GM23338 (cell line): ENCODE measurements around the gene MICAL3. TPM values are rescaled to one million over a fixed set of nuclear protein-coding genes. Genes with fewer than 3 reads are reported as not detected.

Experiments used
- ATAC-seq: fragments of 200-7000 bp; cut with Tn5 transposase; 3 replicates; pipeline ENCODE4 v1.9.1; 2020
- DNase-seq: peaks from one replicate; pipeline ENCODE4 v3.0.0-alpha.2; 2015; ENCODE audit warnings: low spot score
- H2AFZ ChIP-seq: fragments of 200-600 bp; sonication (generic); 2 replicates; pipeline ENCODE4 v1.8.0; 2016; ENCODE audit warnings: antibody characterized with exemption, mild to moderate bottlenecking, moderate library complexity
- H3F3A ChIP-seq: fragments of 200-600 bp; sonication (generic); replicated peaks from 2 replicates; pipeline ENCODE4 v1.8.0; 2017; ENCODE audit warnings: antibody characterized with exemption, mixed run types, low read depth
- H3K27ac ChIP-seq: fragments of 200-600 bp; sonication (generic); 2 replicates; pipeline ENCODE4 v1.6.1; 2016; ENCODE audit warnings: low read depth
- H3K27me3 ChIP-seq: fragments of 200-600 bp; sonication (generic); 2 replicates; pipeline ENCODE4 v1.8.0; 2016; ENCODE audit warnings: mild to moderate bottlenecking, mixed run types, moderate library complexity; ENCODE audit not compliant: insufficient read depth
- H3K36me3 ChIP-seq: fragments of 200-600 bp; sonication (generic); 2 replicates; pipeline ENCODE4 v1.8.0; 2016; ENCODE audit warnings: mild to moderate bottlenecking; ENCODE audit not compliant: insufficient read depth
- H3K4me1 ChIP-seq: fragments of 200-600 bp; sonication (generic); 2 replicates; pipeline ENCODE4 v1.8.0; 2016; ENCODE audit warnings: mild to moderate bottlenecking, moderate library complexity; ENCODE audit not compliant: insufficient read depth
- H3K4me2 ChIP-seq: fragments of 200-600 bp; sonication (generic); 2 replicates; pipeline ENCODE4 v1.7.1; 2017; ENCODE audit warnings: mixed run types
- H3K4me3 ChIP-seq: fragments of 200-600 bp; sonication (generic); 2 replicates; pipeline ENCODE4 v1.6.1; 2016; ENCODE audit warnings: mixed run types
- H3K79me2 ChIP-seq: fragments of 200-600 bp; sonication (generic); replicated peaks from 2 replicates; pipeline ENCODE4 v1.8.0; 2017; ENCODE audit warnings: mild to moderate bottlenecking; ENCODE audit not compliant: insufficient read depth
- H3K9me2 ChIP-seq: fragments of 200-600 bp; sonication (generic); 2 replicates; pipeline ENCODE4 v1.8.0; 2017; ENCODE audit not compliant: insufficient read depth
- H4K20me1 ChIP-seq: fragments of 200-600 bp; sonication (generic); replicated peaks from 2 replicates; pipeline ENCODE4 v1.8.0; 2017; ENCODE audit warnings: mild to moderate bottlenecking; ENCODE audit not compliant: insufficient read depth
- H3K27ac Mint-ChIP-seq: 2 replicates; pipeline ENCODE4 v1.8.0; 2020; ENCODE audit warnings: inconsistent platforms, mild to moderate bottlenecking, moderate library complexity, mixed read lengths
- H3K27me3 Mint-ChIP-seq: 3 replicates; pipeline ENCODE4 v1.8.0; 2022; ENCODE audit warnings: low read depth, mild to moderate bottlenecking, moderate library complexity, mixed read lengths, inconsistent platforms; ENCODE audit not compliant: insufficient read depth, poor library complexity
- H3K36me3 Mint-ChIP-seq: 3 replicates; pipeline ENCODE4 v1.8.0; 2021; ENCODE audit warnings: low read depth, mild to moderate bottlenecking, inconsistent platforms, moderate library complexity, mixed read lengths
- H3K4me1 Mint-ChIP-seq: 3 replicates; pipeline ENCODE4 v1.8.0; 2020; ENCODE audit warnings: mild to moderate bottlenecking, inconsistent platforms, mixed read lengths
- H3K4me3 Mint-ChIP-seq: 3 replicates; pipeline ENCODE4 v1.8.0; 2021; ENCODE audit warnings: moderate library complexity, mild to moderate bottlenecking, inconsistent platforms, mixed read lengths
- H3K9me3 Mint-ChIP-seq: 3 replicates; pipeline ENCODE4 v1.8.0; 2020; ENCODE audit warnings: moderate library complexity, mild to moderate bottlenecking, inconsistent platforms, mixed read lengths
- POLR2AphosphoS5 ChIP-seq: IDR thresholded peaks from 2 replicates; pipeline ENCODE4 v1.6.1; 2016; ENCODE audit warnings: antibody characterized with exemption, low read depth
- ZNF114 ChIP-seq: fragments of 250-450 bp; sonication (Bioruptor Pico); IDR thresholded peaks from 2 replicates; pipeline ENCODE4 v1.5.0; 2020; ENCODE audit warnings: mild to moderate bottlenecking, moderate library complexity
- ZNF331 ChIP-seq: fragments of 250-450 bp; sonication (Bioruptor Pico); IDR thresholded peaks from 2 replicates; pipeline ENCODE4 v1.5.0; 2020; ENCODE audit warnings: low read depth, mild to moderate bottlenecking, moderate library complexity
- polyA plus RNA-seq: library from polyadenylated mRNA; unstranded; fragments of >200 nt; fragmentation: Nextera tagmentation; extraction: Ambion mirVana; gene quantifications from 2 replicates; pipeline ENCODE4 v1.2.1, GENCODE V29; 2016
- total RNA-seq: library from RNA; depleted of rRNA; stranded (reverse); fragments of >200 nt; shearing (Covaris generic); gene quantifications from 2 replicates; pipeline ENCODE4 v1.2.3, GENCODE V29; 2014
- TF ChIP-seq, protein P1 (sequence below): fragments of 250-450 bp; sonication (Bioruptor Pico); IDR thresholded peaks from 2 replicates; pipeline ENCODE4 v1.5.0; 2020; ENCODE audit warnings: mild to moderate bottlenecking, moderate library complexity

The MICAL3 gene
- total and polyA plus RNA-seq, 2 experiments from 2014 or later: 10.1 to 33.9 TPM

DNA sequence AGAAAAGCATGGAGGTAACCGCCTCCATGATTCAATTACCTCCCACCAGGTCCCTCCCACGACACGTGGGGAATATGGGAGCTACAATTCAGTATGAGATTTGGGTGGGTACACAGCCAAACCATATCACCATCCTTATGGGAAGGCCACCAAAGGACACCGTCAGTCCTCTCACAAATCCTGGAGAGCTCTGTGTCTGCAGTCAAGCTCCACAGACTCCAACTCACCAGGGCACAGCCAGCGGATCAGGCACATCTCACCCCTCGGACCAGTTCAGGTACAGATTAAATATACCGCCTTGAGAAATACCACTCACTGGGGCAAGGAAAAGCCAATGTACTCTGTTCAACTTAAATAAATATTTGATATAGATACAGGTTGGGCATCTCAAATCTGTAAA lies 100.3 kb downstream of the MICAL3 start (continued):
- TF ChIP-seq, protein P1, sequence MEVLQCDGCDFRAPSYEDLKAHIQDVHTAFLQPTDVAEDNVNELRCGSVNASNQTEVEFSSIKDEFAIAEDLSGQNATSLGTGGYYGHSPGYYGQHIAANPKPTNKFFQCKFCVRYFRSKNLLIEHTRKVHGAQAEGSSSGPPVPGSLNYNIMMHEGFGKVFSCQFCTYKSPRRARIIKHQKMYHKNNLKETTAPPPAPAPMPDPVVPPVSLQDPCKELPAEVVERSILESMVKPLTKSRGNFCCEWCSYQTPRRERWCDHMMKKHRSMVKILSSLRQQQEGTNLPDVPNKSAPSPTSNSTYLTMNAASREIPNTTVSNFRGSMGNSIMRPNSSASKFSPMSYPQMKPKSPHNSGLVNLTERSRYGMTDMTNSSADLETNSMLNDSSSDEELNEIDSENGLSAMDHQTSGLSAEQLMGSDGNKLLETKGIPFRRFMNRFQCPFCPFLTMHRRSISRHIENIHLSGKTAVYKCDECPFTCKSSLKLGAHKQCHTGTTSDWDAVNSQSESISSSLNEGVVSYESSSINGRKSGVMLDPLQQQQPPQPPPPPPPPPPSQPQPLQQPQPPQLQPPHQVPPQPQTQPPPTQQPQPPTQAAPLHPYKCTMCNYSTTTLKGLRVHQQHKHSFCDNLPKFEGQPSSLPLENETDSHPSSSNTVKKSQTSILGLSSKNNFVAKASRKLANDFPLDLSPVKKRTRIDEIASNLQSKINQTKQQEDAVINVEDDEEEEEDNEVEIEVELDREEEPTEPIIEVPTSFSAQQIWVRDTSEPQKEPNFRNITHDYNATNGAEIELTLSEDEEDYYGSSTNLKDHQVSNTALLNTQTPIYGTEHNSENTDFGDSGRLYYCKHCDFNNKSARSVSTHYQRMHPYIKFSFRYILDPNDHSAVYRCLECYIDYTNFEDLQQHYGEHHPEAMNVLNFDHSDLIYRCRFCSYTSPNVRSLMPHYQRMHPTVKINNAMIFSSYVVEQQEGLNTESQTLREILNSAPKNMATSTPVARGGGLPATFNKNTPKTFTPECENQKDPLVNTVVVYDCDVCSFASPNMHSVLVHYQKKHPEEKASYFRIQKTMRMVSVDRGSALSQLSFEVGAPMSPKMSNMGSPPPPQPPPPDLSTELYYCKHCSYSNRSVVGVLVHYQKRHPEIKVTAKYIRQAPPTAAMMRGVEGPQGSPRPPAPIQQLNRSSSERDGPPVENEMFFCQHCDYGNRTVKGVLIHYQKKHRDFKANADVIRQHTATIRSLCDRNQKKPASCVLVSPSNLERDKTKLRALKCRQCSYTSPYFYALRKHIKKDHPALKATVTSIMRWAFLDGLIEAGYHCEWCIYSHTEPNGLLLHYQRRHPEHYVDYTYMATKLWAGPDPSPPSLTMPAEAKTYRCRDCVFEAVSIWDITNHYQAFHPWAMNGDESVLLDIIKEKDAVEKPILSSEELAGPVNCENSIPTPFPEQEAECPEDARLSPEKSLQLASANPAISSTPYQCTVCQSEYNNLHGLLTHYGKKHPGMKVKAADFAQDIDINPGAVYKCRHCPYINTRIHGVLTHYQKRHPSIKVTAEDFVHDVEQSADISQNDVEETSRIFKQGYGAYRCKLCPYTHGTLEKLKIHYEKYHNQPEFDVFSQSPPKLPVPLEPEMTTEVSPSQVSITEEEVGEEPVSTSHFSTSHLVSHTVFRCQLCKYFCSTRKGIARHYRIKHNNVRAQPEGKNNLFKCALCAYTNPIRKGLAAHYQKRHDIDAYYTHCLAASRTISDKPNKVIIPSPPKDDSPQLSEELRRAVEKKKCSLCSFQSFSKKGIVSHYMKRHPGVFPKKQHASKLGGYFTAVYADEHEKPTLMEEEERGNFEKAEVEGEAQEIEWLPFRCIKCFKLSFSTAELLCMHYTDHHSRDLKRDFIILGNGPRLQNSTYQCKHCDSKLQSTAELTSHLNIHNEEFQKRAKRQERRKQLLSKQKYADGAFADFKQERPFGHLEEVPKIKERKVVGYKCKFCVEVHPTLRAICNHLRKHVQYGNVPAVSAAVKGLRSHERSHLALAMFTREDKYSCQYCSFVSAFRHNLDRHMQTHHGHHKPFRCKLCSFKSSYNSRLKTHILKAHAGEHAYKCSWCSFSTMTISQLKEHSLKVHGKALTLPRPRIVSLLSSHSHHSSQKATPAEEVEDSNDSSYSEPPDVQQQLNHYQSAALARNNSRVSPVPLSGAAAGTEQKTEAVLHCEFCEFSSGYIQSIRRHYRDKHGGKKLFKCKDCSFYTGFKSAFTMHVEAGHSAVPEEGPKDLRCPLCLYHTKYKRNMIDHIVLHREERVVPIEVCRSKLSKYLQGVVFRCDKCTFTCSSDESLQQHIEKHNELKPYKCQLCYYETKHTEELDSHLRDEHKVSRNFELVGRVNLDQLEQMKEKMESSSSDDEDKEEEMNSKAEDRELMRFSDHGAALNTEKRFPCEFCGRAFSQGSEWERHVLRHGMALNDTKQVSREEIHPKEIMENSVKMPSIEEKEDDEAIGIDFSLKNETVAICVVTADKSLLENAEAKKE: no peak
- no peak for TF ChIP-seq POLR2AphosphoS5

GRCh38 chr22:17922925-17923903 lies 101.1 kb downstream of the MICAL3 start:
- DNase-seq: no peak
- peaks cover 84% of the 10 kb centered on the region for H3K79me2 ChIP-seq
- no peak overlapping the region for H2AFZ ChIP-seq
- H3K4me2 ChIP-seq: peak overlapping the region; percentile 64
- no peak for ATAC-seq
- H3K4me3 ChIP-seq: peak overlapping the region; percentile 33; the same call in 1 of the 2 replicates
- Mint-ChIP-seq H3K9me3 (no peaks in the 10 kb centered on the region), H3K27ac (no peak overlapping the region), H3K36me3 (no peaks in the 10 kb centered on the region; the same call in 2 of the 3 replicates), H3K27me3 (peaks cover 4% of the 10 kb centered on the region), H3K4me1 (peaks cover 47% of the 10 kb centered on the region), H3K4me3 (no peak overlapping the region; the same call in 2 of the 3 replicates)
- peaks cover 7% of the 10 kb centered on the region; the same call in 1 of the 2 replicates for H4K20me1 ChIP-seq
- peaks cover 45% of the 10 kb centered on the region for H3K4me1 ChIP-seq
- TF ChIP-seq ZNF114 (CRISPR knock-in tag) (no peak), ZNF331 (CRISPR knock-in tag) (no peak)
- no peaks in the 10 kb centered on the region; the same call in 1 of the 2 replicates for H3K9me2 ChIP-seq
- peaks cover 10% of the 10 kb centered on the region; the same call in 1 of the 2 replicates for H3F3A ChIP-seq
- H3K27ac ChIP-seq: peak overlapping the region; percentile 84; the same call in 1 of the 2 replicates
- H3K27me3 ChIP-seq: no peaks in the 10 kb centered on the region
- H3K36me3 ChIP-seq: no peaks in the 10 kb centered on the region
